GM06990 (cell line): ENCODE data around the gene MIER2.
"Not testable (repeated sequence)": the region's sequence is repeated elsewhere in the genome, so short reads cannot be mapped to it uniquely, and the experiment has no call there.

Source experiments
- DNase-seq: peaks from one replicate; pipeline ENCODE4 v3.0.0-alpha.2; 2011; ENCODE audit not compliant: insufficient read length; ENCODE audit errors: extremely low read depth
- H3K27me3 ChIP-seq: replicated peaks from 2 replicates; pipeline ENCODE4 v1.6.0; 2011; ENCODE audit warnings: low read length; ENCODE audit not compliant: control insufficient read depth, insufficient read depth
- H3K36me3 ChIP-seq: 2 replicates; pipeline ENCODE4 v1.5.1; 2011; ENCODE audit warnings: low read length; ENCODE audit not compliant: control insufficient read depth, insufficient read depth
- H3K4me3 ChIP-seq: replicated peaks from 2 replicates; pipeline ENCODE4 v1.5.1; 2011; ENCODE audit warnings: low read depth, mild to moderate bottlenecking, control low read depth, low read length
- CTCF ChIP-seq: IDR thresholded peaks from 2 replicates; pipeline ENCODE4 v1.5.1; 2011; ENCODE audit warnings: low read length, control low read depth, mild to moderate bottlenecking, inconsistent platforms; ENCODE audit not compliant: insufficient read depth, poor library complexity, severe bottlenecking

The MIER2 gene

GRCh38 chr19:366205-366783, 21.7 kb upstream of the MIER2 start:
- Histone ChIP-seq H3K27me3 (no peaks in the 10 kb centered on the region), H3K36me3 (no peaks in the 10 kb centered on the region), H3K4me3 (no peak overlapping the region)
- TF ChIP-seq CTCF: no peak
- no peak for DNase-seq

DNA sequence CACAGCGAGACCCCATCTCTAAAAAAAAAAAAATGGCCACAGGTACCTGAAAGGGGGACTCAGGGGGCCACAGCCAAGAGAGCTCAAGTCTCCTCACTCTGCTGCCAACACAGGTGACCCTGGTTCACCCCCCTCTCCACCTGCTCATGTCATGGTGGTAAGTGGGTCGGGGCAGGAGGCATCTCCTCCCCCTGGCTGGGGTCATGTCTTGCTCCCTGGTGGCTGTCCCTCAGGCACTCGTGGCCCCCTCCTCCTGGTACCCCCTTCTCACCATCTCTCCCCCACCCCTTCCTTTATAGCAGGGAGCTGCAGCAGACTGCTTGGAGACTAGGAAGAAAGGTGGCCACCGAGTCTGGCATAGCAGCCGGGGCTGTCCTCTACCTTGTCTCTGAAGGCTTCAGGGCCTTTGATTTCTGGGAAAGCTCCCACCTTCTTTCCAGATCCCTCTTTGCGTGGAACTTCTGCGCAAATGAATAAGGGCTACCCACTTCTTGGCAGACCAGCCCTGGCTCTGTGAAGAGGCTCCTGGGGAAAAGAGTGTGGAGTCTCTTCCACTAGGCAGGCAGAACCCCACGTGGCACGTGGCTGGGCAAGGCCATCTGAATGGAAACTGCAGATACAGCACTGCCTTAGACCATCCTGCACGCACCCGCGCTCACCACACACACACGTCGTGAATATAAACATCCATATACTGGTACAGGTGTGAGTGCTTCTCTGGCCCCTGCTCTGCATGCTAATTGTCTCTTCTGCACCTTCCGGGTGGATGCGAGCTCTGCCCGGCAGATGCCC, 20.1 kb upstream of the MIER2 start:
- Histone ChIP-seq H3K36me3 (no peaks in the 10 kb centered on the region), H3K27me3 (no peaks in the 10 kb centered on the region), H3K4me3 (no peak overlapping the region)
- no peak for TF ChIP-seq CTCF
- DNase-seq: no peak

GRCh38 chr19:362683-363082, 18.1 kb upstream of the MIER2 start:
- no peak for TF ChIP-seq CTCF
- Histone ChIP-seq H3K36me3 (no peaks in the 10 kb centered on the region), H3K4me3 (no peak overlapping the region), H3K27me3 (no peaks in the 10 kb centered on the region)
- no peak for DNase-seq

- no peak for TF ChIP-seq CTCF
- DNase-seq: no peak
- Histone ChIP-seq H3K4me3 (no peak overlapping the region), H3K27me3 (no peaks in the 10 kb centered on the region), H3K36me3 (no peaks in the 10 kb centered on the region)
These were observed 17.6 kb upstream of the MIER2 start for GRCh38 chr19:362154-362553.

DNA sequence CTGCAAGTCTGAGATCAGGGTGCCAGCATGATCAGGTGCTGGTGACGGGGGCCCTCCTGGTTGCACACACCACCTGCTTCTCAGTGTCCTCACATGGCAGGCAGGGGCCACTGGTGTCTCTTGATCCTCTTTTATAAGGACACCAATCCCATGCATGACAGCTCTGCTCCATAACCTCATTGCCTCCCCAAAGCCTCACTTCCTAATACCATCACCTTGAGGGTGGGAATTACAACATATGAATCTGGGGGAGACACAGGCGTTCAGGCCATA, 15.0 kb upstream of the MIER2 start:
- DNase-seq: no peak
- no peak overlapping the region for H3K4me3 ChIP-seq
- H3K27me3 ChIP-seq: no peaks in the 10 kb centered on the region
- no peak for TF ChIP-seq CTCF
- H3K36me3 ChIP-seq: no peaks in the 10 kb centered on the region

DNA sequence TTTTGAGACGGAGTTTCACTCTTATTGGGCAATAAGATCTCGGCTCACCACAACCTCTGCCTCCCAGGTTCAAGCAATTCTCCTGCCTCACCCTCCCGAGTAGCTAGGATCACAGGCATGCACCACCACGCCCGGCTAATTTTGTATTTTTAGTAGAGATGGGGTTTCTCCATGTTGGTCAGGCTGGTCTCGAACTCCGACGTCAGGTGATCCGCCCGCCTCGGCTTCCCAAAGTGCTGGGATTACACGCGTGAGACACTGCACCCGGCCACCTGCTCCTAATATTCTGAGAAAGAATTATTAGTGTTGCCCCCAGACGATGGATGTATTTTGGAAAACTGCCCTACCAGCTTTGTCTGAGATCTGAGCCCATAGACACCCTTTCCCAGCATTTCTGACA, 10.9 kb upstream of the MIER2 start:
- not testable (repeated sequence) for DNase-seq, H3K36me3 ChIP-seq, H3K4me3 ChIP-seq, H3K27me3 ChIP-seq
